DND-41 (cell line): ENCODE results near the gene SIT1.

Source experiments
- ATAC-seq: fragments of 200-7000 bp; cut with Tn5 transposase; 3 replicates; pipeline ENCODE4 v1.9.1; 2021; ENCODE audit warnings: low read depth; ENCODE audit not compliant: insufficient read depth
- DNase-seq: peaks from one replicate; pipeline ENCODE4 v3.0.0-alpha.2; 2020
- H2AFZ ChIP-seq: 2 replicates; pipeline ENCODE4 v1.6.0; 2012; ENCODE audit warnings: low read depth, low read length
- H3K27ac ChIP-seq: 2 replicates; pipeline ENCODE4 v1.5.1; 2012; ENCODE audit warnings: low read length, inconsistent platforms
- H3K27me3 ChIP-seq: fragments of 200-600 bp; sonication (generic); 2 replicates; pipeline ENCODE4 v1.6.0; 2012; ENCODE audit warnings: low read length, mild to moderate bottlenecking, inconsistent platforms; ENCODE audit not compliant: insufficient read depth, poor library complexity
- H3K36me3 ChIP-seq: 2 replicates; pipeline ENCODE4 v1.5.1; 2012; ENCODE audit warnings: low read length, inconsistent platforms; ENCODE audit not compliant: insufficient read depth
- H3K4me1 ChIP-seq: 2 replicates; pipeline ENCODE4 v1.5.1; 2012; ENCODE audit warnings: mild to moderate bottlenecking, low read length; ENCODE audit not compliant: insufficient read depth
- H3K4me2 ChIP-seq: 2 replicates; pipeline ENCODE4 v1.6.0; 2012; ENCODE audit warnings: mild to moderate bottlenecking, moderate library complexity, low read length, inconsistent platforms; ENCODE audit not compliant: insufficient read depth
- H3K4me3 ChIP-seq, 2 experiments: fragments of 200-600 bp in 1 of 2; shearing (Covaris generic) in 1 of 2; 2 replicates each; pipeline ENCODE4 v1.5.1; 2012 to 2016; ENCODE audit warnings: inconsistent platforms in 2 of 2, low read length in 2 of 2, mild to moderate bottlenecking in 2 of 2, low read depth in 1 of 2, moderate library complexity in 1 of 2
- H3K79me2 ChIP-seq: 2 replicates; pipeline ENCODE4 v1.6.0; 2012; ENCODE audit warnings: low read length, inconsistent platforms; ENCODE audit not compliant: insufficient read depth
- H3K9ac ChIP-seq: 2 replicates; pipeline ENCODE4 v1.6.0; 2012; ENCODE audit warnings: low read depth, mild to moderate bottlenecking, inconsistent platforms, low read length, moderate library complexity
- H3K9me3 ChIP-seq: 2 replicates; pipeline ENCODE4 v1.5.1; 2012; ENCODE audit warnings: low read length, moderate library complexity, mild to moderate bottlenecking, inconsistent platforms; ENCODE audit not compliant: insufficient read depth, severe bottlenecking
- H4K20me1 ChIP-seq: 2 replicates; pipeline ENCODE4 v1.6.0; 2012; ENCODE audit warnings: low read length; ENCODE audit not compliant: insufficient read depth
- CTCF ChIP-seq: IDR thresholded peaks from 2 replicates; pipeline ENCODE4 v1.5.1; 2012; ENCODE audit warnings: borderline replicate concordance, low read length, moderate library complexity, mild to moderate bottlenecking; ENCODE audit not compliant: poor library complexity, severe bottlenecking; ENCODE audit errors: extremely low read depth
- EZH2 ChIP-seq: IDR thresholded peaks from 3 replicates; pipeline ENCODE4 v1.6.1; 2012; ENCODE audit warnings: borderline replicate concordance, low read depth, mild to moderate bottlenecking, moderate library complexity, low read length, inconsistent platforms; ENCODE audit not compliant: severe bottlenecking

SIT1 gene

GRCh38 chr9:35675204-35675603 lies 24.5 kb upstream of the SIT1 start:
- H3K27ac ChIP-seq = no peak overlapping the region
- ATAC-seq (no peak), DNase-seq (no peak)
- no peaks in the 10 kb centered on the region for H3K4me1 ChIP-seq
- no peak overlapping the region for H3K4me2 ChIP-seq
- H3K4me3 ChIP-seq = no peak overlapping the region
- H3K27me3 ChIP-seq = no peaks in the 10 kb centered on the region
- H2AFZ ChIP-seq = no peak overlapping the region
- H3K9me3 ChIP-seq = no peaks in the 10 kb centered on the region
- H4K20me1 ChIP-seq = no peaks in the 10 kb centered on the region
- no peaks in the 10 kb centered on the region for H3K36me3 ChIP-seq
- TF ChIP-seq CTCF = no peak
- TF ChIP-seq EZH2 = no peak
- H3K79me2 ChIP-seq = no peaks in the 10 kb centered on the region
- no peak overlapping the region for H3K9ac ChIP-seq

GRCh38 chr9:35674025-35674361 lies 23.3 kb upstream of the SIT1 start:
- DNase-seq = no peak
- no peaks in the 10 kb centered on the region for H3K9me3 ChIP-seq
- H4K20me1 ChIP-seq = no peaks in the 10 kb centered on the region
- H3K27ac ChIP-seq = no peak overlapping the region
- H2AFZ ChIP-seq = no peak overlapping the region
- H3K4me3 ChIP-seq = no peak overlapping the region
- no peak for TF ChIP-seq CTCF
- TF ChIP-seq EZH2 = no peak
- no peak overlapping the region for H3K4me2 ChIP-seq
- no peak for ATAC-seq
- H3K27me3 ChIP-seq = no peaks in the 10 kb centered on the region
- no peaks in the 10 kb centered on the region for H3K79me2 ChIP-seq
- H3K9ac ChIP-seq = no peak overlapping the region
- no peaks in the 10 kb centered on the region for H3K36me3 ChIP-seq
- H3K4me1 ChIP-seq = no peaks in the 10 kb centered on the region

- Histone ChIP-seq H3K4me1 (no peaks in the 10 kb centered on the region), H3K9me3 (no peaks in the 10 kb centered on the region), H3K79me2 (no peaks in the 10 kb centered on the region), H3K36me3 (no peaks in the 10 kb centered on the region), H3K27ac (no peak within 1 kb of the TSS), H3K9ac (no peak within 1 kb of the TSS), H2AFZ (no peak within 1 kb of the TSS), H3K4me3 (no peak within 1 kb of the TSS), H3K4me2 (no peak within 1 kb of the TSS), H3K27me3 (no peaks in the 10 kb centered on the region), H4K20me1 (no peaks in the 10 kb centered on the region)
- ATAC-seq (no peak), DNase-seq (no peak)
- TF ChIP-seq CTCF (no peak), EZH2 (no peak)
These were observed 22.6 kb upstream of the SIT1 start, which contains the start of gene CA9 for GRCh38 chr9:35673132-35674024. Gene CA9, plus strand, starts transcription at chr9:35673928. Its CDS starts 32 bp downstream, at chr9:35673960.
